ES-I3 (cell line): ENCODE data around the gene HGS.

Source experiments
- H3K36me3 ChIP-seq: 2 replicates; pipeline ENCODE4 v1.6.1; 2013; ENCODE audit warnings: mild to moderate bottlenecking, low read length, control low read depth, moderate library complexity; ENCODE audit not compliant: insufficient read depth
- H3K4me1 ChIP-seq: 2 replicates; pipeline ENCODE4 v1.6.1; 2013; ENCODE audit warnings: mild to moderate bottlenecking, control low read depth, low read length; ENCODE audit not compliant: insufficient read depth
- H3K9ac ChIP-seq: 2 replicates; pipeline ENCODE4 v1.6.1; 2013; ENCODE audit warnings: low read depth, mild to moderate bottlenecking, low read length, moderate library complexity
- H3K9me3 ChIP-seq: 2 replicates; pipeline ENCODE4 v1.6.1; 2013; ENCODE audit warnings: mild to moderate bottlenecking, low read length, moderate library complexity; ENCODE audit not compliant: control insufficient read depth, insufficient read depth

Gene HGS

GRCh38 chr17:81720267-81721071 lies 36.7 kb downstream of the HGS start:
- H3K4me1 ChIP-seq: peaks cover 22% of the 10 kb centered on the region
- no peaks in the 10 kb centered on the region for H3K9me3 ChIP-seq
- no peaks in the 10 kb centered on the region for H3K36me3 ChIP-seq
- no peak overlapping the region for H3K9ac ChIP-seq

- H3K9ac ChIP-seq: no peak overlapping the region
- peaks cover 22% of the 10 kb centered on the region for H3K4me1 ChIP-seq
- no peaks in the 10 kb centered on the region for H3K36me3 ChIP-seq
- H3K9me3 ChIP-seq: no peaks in the 10 kb centered on the region
These were observed 38.6 kb downstream of the HGS start for GRCh38 chr17:81722184-81723120.

GRCh38 chr17:81723651-81724209 lies 39.9 kb downstream of the HGS start:
- Histone ChIP-seq H3K9ac (no peak overlapping the region), H3K36me3 (no peaks in the 10 kb centered on the region), H3K9me3 (no peaks in the 10 kb centered on the region), H3K4me1 (peaks cover 22% of the 10 kb centered on the region)

GRCh38 chr17:81725439-81725838 lies 41.6 kb downstream of the HGS start:
- Histone ChIP-seq H3K4me1 (peaks cover 22% of the 10 kb centered on the region), H3K36me3 (no peaks in the 10 kb centered on the region), H3K9ac (no peak overlapping the region), H3K9me3 (no peaks in the 10 kb centered on the region)

- H3K9ac ChIP-seq: no peak overlapping the region
These were observed 42.2 kb downstream of the HGS start for GRCh38 chr17:81726004-81726403.

GRCh38 chr17:81727324-81728031 lies 43.7 kb downstream of the HGS start:
- Histone ChIP-seq H3K4me1 (peaks cover 13% of the 10 kb centered on the region; the same call in 1 of the 2 replicates), H3K36me3 (no peaks in the 10 kb centered on the region), H3K9me3 (no peaks in the 10 kb centered on the region), H3K9ac (no peak overlapping the region)

More at GRCh38 chr17:81726004-81726403, 42.2 kb downstream of the HGS start:
- no peaks in the 10 kb centered on the region for H3K36me3 ChIP-seq
- H3K4me1 ChIP-seq: peaks cover 16% of the 10 kb centered on the region
- no peaks in the 10 kb centered on the region for H3K9me3 ChIP-seq

- peaks cover 12% of the 10 kb centered on the region; the same call in 1 of the 2 replicates for H3K4me1 ChIP-seq
- H3K9me3 ChIP-seq: no peaks in the 10 kb centered on the region
- no peaks in the 10 kb centered on the region for H3K36me3 ChIP-seq
- no peak overlapping the region for H3K9ac ChIP-seq
These were observed 49.9 kb downstream of the HGS start for GRCh38 chr17:81733507-81734404.

- peaks cover 12% of the 10 kb centered on the region; the same call in 1 of the 2 replicates for H3K4me1 ChIP-seq
- no peaks in the 10 kb centered on the region for H3K9me3 ChIP-seq
- H3K36me3 ChIP-seq: no peaks in the 10 kb centered on the region
- H3K9ac ChIP-seq: no peak overlapping the region
These were observed 50.8 kb downstream of the HGS start for GRCh38 chr17:81734405-81735263.

- Histone ChIP-seq H3K36me3 (no peaks in the 10 kb centered on the region), H3K9ac (peak overlapping the region; percentile 7; the same call in 1 of the 2 replicates), H3K9me3 (no peaks in the 10 kb centered on the region), H3K4me1 (peaks cover 12% of the 10 kb centered on the region; the same call in 1 of the 2 replicates)
These were observed 51.7 kb downstream of the HGS start for GRCh38 chr17:81735264-81736102.

- H3K36me3 ChIP-seq: no peaks in the 10 kb centered on the region
- H3K9ac ChIP-seq: no peak overlapping the region
- peaks cover 5% of the 10 kb centered on the region; the same call in 1 of the 2 replicates for H3K4me1 ChIP-seq
- no peaks in the 10 kb centered on the region for H3K9me3 ChIP-seq
These were observed 54.4 kb downstream of the HGS start for GRCh38 chr17:81737947-81738800.

GRCh38 chr17:81738801-81739393 lies 55.1 kb downstream of the HGS start:
- Histone ChIP-seq H3K4me1 (peaks cover 5% of the 10 kb centered on the region; the same call in 1 of the 2 replicates), H3K9ac (no peak overlapping the region), H3K9me3 (no peaks in the 10 kb centered on the region), H3K36me3 (no peaks in the 10 kb centered on the region)
